Measurements from ENCODE around the gene USP25.

DNA sequence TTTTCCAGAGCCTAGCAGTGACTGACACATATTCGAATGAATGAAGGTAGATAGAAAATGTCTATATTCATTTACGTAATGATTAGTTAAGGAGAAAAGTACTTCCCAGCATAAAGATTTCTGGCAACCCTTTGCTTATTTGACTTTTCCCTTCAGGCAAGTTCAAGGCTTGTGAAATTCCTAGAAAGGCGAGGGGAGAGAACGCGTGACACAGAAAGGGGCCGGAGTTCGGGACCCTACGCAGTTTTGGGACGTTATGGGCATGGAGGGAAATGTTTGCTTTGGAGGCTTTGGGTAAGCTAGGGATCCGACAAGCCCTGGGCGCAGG is 472 bp upstream of the USP25 start:
- TF ChIP-seq, protein P1, sequence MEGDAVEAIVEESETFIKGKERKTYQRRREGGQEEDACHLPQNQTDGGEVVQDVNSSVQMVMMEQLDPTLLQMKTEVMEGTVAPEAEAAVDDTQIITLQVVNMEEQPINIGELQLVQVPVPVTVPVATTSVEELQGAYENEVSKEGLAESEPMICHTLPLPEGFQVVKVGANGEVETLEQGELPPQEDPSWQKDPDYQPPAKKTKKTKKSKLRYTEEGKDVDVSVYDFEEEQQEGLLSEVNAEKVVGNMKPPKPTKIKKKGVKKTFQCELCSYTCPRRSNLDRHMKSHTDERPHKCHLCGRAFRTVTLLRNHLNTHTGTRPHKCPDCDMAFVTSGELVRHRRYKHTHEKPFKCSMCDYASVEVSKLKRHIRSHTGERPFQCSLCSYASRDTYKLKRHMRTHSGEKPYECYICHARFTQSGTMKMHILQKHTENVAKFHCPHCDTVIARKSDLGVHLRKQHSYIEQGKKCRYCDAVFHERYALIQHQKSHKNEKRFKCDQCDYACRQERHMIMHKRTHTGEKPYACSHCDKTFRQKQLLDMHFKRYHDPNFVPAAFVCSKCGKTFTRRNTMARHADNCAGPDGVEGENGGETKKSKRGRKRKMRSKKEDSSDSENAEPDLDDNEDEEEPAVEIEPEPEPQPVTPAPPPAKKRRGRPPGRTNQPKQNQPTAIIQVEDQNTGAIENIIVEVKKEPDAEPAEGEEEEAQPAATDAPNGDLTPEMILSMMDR (IDR thresholded peaks at IDR 0.05), result no peak
- no peak for TF ChIP-seq POLR2A (IDR thresholded peaks at IDR 0.05)
